HEK293T (cell line): ENCODE data around the gene OST4.

ENCODE experiments used
- ARNT ChIP-seq: fragments of 450-650 bp; IDR thresholded peaks from 2 replicates; pipeline ENCODE4 v1.6.1; 2017; ENCODE audit warnings: mild to moderate bottlenecking
- BHLHE40 ChIP-seq: fragments of 450-650 bp; IDR thresholded peaks from 2 replicates; pipeline ENCODE4 v1.6.1; 2016; ENCODE audit warnings: mild to moderate bottlenecking, moderate library complexity, borderline replicate concordance
- CTBP1 ChIP-seq: fragments of 450-650 bp; IDR thresholded peaks from 2 replicates; pipeline ENCODE4 v1.6.1; 2016; ENCODE audit warnings: borderline replicate concordance
- FOXK2 ChIP-seq: fragments of 450-650 bp; IDR thresholded peaks from 2 replicates; pipeline ENCODE4 v1.6.1; 2016; ENCODE audit warnings: mild to moderate bottlenecking
- FOXM1 ChIP-seq: fragments of 450-650 bp; IDR thresholded peaks from 2 replicates; pipeline ENCODE4 v1.6.1; 2017; ENCODE audit warnings: mild to moderate bottlenecking, borderline replicate concordance
- HDGF ChIP-seq: fragments of 450-650 bp; IDR thresholded peaks from 2 replicates; pipeline ENCODE4 v1.6.1; 2017; ENCODE audit warnings: antibody characterized with exemption, borderline replicate concordance
- SP1 ChIP-seq: fragments of 450-650 bp; IDR thresholded peaks from 2 replicates; pipeline ENCODE4 v1.6.1; 2017
- SUZ12 ChIP-seq: fragments of 450-650 bp; IDR thresholded peaks from 2 replicates; pipeline ENCODE4 v1.6.1; 2016; ENCODE audit warnings: mild to moderate bottlenecking
- TARDBP ChIP-seq: fragments of 450-650 bp; IDR thresholded peaks from 2 replicates; pipeline ENCODE4 v1.6.1; 2016

- no peak for TF ChIP-seq FOXM1
- no peak for TF ChIP-seq SUZ12
- TF ChIP-seq SP1 = no peak
- TF ChIP-seq TARDBP = no peak
- no peak for TF ChIP-seq FOXK2
- no peak for TF ChIP-seq CTBP1
- no peak for TF ChIP-seq ARNT
- TF ChIP-seq BHLHE40 = no peak
- no peak for TF ChIP-seq HDGF
Measured at GRCh38 chr2:27029051-27029450, 42.4 kb downstream of the OST4 start.
